Activated CD8-positive, alpha-beta memory T cell treated with anti-CD3 and anti-CD28 coated beads, Interleukin-2, amount 50 U/mL, for 4 hours (primary cell): ENCODE results near the gene WBP4.
A peak's percentile ranks its signal among the peaks of the same experiment; 100 is the strongest.
"Not testable (repeated sequence)": the region's sequence is repeated elsewhere in the genome, so short reads cannot be mapped to it uniquely, and the experiment has no call there.

ENCODE experiments used
- DNase-seq: peaks from one replicate; pipeline ENCODE4 v3.0.0-alpha.2; 2020

The WBP4 gene

DNA sequence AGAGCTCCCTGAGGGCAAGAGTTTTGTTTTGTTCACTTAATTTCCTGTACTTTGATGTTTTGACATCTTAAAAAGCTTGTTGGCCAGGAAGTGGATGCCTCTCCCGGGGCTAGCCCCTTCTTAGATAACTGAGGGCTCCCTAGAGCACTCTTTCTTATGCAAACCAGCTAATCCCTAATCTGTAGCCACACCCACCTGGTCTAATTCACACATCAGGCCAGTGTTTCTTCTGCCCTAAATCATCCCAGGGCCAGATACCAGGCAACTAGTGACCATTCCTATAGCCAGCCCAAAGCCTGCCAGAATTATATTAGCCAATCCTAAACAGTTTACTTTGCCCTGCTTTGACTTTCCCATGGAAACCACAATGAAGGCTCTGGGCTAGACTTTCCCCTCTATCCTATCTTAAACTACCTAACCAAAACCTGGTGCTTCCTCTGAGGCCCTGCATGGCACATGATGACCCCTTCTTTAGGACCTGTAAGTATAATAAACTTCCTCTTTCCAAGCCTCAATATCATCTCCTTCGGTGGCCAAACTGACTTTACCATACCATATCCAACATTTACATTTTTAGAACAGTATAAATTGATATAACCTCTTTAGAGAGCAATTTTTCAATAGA is 24.8 kb downstream of the WBP4 start:
- DNase-seq: no peak

GRCh38 chr13:41095681-41096080 is 34.4 kb downstream of the WBP4 start:
- DNase-seq: not testable (repeated sequence)

GRCh38 chr13:41098761-41099160 is 37.5 kb downstream of the WBP4 start:
- DNase-seq: no peak

DNA sequence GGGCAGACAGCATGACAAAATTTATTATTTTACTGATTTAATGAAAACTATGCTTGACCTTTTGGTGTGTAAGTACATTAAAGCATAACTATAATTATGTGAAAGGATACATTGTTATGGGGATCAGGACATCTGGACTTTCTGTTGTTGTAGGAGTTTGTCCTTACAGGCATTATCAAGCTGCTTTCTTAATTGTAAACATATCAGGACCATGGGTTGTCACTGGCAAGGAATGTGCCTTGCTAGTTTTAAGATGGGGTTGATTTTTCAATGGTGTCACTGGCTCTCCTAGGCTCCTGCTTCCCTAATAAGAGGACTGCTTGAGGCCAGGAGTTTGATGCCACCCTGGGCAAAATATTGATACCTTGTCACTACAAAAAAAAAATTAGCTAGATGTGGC is 38.7 kb downstream of the WBP4 start:
- no peak for DNase-seq

DNA sequence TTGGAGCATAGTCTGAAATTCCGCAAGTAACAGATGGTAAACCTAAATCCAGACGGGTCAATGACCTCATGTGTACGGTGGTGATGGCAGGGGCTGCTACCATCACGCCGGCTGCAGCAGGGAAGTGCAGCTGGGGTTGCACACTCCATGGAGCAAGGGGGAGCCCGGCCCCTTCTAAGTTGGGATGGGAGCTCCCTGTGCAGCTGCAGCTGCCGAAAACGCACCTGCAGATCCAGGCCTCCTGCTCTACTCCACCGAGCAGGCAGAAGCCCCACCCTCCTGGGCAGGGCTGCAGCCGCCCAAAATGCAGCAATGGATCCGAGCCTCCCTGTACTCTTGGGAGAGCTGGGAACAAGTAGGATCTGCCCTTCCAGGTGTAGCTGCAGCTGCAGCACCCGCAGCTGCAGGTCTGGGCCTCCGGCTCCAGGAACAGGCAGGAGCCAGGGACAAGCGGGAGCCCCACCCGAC is 45.8 kb downstream of the WBP4 start:
- DNase-seq: no peak

GRCh38 chr13:41107584-41108014 is 46.3 kb downstream of the WBP4 start:
- DNase-seq: no peak

GRCh38 chr13:41111454-41111853 is 50.1 kb downstream of the WBP4 start:
- DNase-seq: no peak

GRCh38 chr13:41117869-41118268 is 56.6 kb downstream of the WBP4 start:
- DNase-seq: no peak

GRCh38 chr13:41122838-41123237 is 61.5 kb downstream of the WBP4 start:
- no peak for DNase-seq

DNA sequence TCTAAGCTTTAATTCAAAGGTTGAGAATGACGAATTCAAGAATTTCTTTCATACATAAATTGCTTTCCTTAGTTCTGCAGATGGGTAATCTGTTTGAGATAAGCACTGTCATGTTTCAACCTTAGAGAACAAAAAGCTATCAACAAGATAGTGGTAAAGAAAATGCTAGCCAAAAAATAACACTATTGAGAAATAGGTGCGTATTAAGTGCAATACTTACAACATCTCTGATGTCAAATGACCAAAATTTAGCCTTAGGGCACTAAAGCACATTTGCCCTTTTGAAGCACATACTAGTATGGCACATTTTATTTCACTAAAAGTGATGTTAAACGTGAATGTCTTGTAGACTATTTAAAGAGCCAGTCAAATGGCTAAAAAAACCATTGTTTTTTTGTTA is 66.4 kb downstream of the WBP4 start:
- no peak for DNase-seq

DNA sequence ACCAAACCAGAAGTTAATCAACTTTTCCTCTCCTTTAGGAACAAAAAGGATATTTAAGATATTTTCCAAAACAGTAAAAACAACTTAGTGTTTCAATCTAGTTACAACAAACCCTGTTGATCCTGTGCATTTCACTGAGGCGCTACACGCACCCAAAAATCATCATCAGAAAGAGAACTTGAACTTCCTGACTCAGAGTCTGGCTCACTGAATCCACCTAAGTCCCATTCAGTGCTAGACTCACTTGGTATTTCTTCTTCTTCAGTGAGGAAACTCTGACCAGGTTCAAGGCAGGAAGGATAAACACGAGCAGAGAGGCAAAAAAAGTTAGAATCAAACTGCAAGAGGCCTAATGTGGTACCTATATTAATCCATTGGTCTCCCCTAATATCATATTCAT is 69.0 kb downstream of the WBP4 start:
- DNase-seq: no peak

GRCh38 chr13:41131189-41131588 is 69.9 kb downstream of the WBP4 start:
- not testable (repeated sequence) for DNase-seq

DNA sequence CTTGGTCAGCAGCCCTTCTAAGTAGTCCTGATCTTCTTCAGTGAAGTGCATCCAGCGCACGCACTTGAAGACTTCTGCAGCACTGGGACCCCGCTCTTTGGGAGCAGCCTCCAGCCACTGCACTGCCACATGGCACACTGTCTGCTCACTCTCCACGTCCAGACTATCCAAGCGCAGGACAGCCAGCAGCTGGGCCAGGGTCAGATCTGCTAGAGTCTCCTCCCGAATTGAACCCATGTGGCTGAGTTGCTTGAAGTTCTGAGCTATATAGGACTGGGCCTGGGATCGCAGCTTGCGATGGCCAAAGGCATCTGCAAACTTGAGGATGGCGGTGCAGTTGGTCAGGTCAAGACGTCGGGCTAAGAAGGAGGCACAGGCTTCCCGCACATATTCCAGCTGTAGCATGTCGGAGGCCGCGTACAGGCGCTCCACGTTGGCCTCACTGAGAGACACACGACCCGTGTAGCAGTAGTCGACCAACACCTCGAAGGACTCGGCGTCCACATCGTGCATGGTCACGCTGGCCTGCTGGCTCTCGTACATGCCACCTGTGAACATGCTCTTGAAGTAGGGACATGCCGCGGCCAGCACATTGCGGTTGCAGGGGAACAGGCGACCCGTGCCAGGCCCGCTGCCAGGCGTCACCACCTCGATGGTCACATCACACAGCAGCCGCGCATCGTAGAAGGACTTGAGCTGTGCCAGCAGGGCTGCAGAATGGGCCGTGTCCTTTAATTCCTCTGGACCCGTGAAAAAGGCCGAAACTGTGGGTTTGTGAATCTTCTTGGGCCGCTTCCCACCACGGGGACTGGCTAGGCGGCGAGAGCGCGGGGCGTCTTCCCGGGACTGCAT is 70.6 kb downstream of the WBP4 start:
- DNase-seq: not testable (repeated sequence)

DNA sequence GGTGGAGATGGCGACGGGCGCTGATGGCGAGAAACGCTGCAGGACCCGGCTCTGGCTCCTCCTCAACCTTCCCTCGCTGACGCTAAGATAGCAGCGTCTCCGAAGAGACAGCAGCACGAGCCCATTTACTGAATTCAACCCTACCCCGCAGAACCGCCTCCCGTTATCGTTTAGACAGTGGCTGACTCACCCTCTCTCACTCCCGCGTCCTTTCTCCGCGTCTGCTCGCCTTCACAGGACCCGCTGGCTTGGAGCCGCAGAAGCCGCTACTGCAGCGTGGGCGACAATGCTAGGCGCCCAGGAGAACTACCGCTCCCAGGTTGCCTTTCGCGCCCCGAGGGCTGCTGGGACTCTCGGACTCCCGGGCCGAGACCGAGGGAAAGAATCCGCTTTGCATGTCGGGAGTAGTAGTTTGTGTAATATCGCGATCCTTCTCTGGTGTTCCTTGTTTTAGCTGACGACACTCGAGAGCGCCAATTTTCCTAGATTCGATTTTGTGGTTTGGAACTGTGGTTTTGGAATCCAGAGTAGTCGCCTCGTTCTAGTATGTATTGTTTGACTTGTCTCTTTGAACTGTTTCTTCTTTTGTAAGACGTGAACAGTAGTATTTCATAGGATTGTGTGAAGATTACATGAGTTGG is 71.3 kb downstream of the WBP4 start, which contains the start of gene KBTBD6:
KBTBD6 (minus strand) TSS at position 291 of the 641 bp plus-strand sequence. CDS start 291 bp downstream, outside the sequence.
- peak; percentile 93 for DNase-seq
